ENCODE measurements around the gene GABBR2.

GRCh38 chr9:98709968-98710965 is 1.5 kb upstream of the GABBR2 start:
- TF ChIP-seq EP300 (IDR thresholded peaks at IDR 0.05) (no peak), POLR2A (IDR thresholded peaks at IDR 0.05) (no peak)
- TF ChIP-seq, protein P1, sequence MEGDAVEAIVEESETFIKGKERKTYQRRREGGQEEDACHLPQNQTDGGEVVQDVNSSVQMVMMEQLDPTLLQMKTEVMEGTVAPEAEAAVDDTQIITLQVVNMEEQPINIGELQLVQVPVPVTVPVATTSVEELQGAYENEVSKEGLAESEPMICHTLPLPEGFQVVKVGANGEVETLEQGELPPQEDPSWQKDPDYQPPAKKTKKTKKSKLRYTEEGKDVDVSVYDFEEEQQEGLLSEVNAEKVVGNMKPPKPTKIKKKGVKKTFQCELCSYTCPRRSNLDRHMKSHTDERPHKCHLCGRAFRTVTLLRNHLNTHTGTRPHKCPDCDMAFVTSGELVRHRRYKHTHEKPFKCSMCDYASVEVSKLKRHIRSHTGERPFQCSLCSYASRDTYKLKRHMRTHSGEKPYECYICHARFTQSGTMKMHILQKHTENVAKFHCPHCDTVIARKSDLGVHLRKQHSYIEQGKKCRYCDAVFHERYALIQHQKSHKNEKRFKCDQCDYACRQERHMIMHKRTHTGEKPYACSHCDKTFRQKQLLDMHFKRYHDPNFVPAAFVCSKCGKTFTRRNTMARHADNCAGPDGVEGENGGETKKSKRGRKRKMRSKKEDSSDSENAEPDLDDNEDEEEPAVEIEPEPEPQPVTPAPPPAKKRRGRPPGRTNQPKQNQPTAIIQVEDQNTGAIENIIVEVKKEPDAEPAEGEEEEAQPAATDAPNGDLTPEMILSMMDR (IDR thresholded peaks at IDR 0.05), result no peak

All from suprapubic skin (tissue), 3 donors.